ENCODE results near the gene FLNC.

Gene FLNC

DNA sequence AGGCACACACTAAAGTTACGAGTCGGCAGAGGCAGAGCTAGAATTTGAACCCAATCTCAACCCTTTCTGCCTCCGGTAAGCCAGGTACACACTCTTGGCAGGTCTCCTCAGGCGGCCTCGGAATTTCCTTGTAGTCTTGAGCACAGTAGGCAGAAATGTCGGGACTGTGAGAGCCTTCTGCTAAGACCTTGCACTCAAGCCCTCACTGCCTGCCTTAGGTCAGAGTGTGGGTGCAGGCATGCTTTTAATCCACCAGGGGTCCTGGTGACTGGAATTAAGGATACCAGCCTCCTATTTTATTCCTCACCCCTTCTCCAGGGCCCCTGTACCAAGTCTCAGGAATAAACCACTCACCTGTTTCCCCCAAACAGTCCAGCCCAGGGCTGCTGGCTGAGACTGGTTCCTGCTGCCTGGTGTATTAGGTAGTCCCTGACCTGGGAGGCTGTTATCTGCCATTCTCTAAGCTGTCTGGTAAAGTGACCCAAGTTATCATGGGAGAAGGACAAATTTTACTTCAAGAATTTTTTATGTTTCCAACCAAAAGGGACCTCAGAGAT is 33.3 kb downstream of the FLNC start:
- DNase-seq (ENCODE audit: low spot score) = peak; percentile 64

GRCh38 chr7:128865303-128865702 is 35.1 kb downstream of the FLNC start:
- no peak for DNase-seq (ENCODE audit: low spot score)

- no peak for DNase-seq (ENCODE audit: low spot score)
Measured at GRCh38 chr7:128865996-128866877, 36.0 kb downstream of the FLNC start.

DNA sequence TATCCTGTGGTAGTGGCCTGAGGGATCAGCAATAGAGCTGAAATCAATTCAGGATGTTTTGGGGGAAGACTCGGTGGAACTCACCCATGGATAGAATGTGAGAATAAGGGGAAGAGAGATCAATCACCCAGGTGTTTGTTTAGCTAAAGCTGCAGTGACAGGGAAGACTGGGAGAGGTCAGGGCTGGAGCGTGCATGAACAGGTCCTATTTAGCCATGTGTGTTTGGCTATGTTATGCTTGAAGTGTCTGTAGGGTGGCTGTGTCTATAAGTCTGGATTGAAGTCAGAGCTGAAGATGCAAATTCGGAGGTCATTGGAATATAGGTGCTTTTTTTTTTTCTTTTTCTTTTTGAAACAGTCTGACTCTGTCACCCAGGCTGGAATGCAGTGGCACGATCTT is 37.0 kb downstream of the FLNC start:
- DNase-seq (ENCODE audit: low spot score) = no peak

- DNase-seq (ENCODE audit: low spot score) = no peak
Measured at GRCh38 chr7:128867842-128868623, 37.8 kb downstream of the FLNC start.

DNA sequence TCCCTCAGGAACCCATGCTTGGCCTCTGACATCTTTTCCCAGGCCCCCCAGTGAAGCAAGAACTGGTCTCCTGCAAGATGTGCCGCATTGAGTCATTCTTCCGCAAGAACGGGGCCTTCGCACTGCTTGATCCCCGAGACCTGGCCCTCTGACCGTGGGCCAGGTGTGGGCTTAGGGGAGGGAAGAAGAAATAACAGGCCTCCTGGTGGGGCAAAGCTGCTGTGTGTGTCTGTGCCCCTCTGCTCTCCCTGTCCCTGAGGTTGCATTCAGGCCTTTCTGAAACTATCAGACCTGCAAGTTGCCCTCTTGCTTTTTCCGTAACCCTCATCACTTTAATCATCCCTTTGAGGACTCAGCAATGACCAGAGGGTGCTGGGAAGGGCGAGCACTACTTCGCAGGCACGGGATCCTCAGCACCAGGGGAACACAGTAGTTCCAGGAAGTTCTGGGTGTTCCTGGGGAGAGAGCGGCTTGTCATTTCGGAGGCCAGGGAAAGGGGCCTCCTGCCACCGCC is 38.5 kb downstream of the FLNC start:
- DNase-seq (ENCODE audit: low spot score) = no peak

GRCh38 chr7:128869138-128869943 is 39.1 kb downstream of the FLNC start:
- DNase-seq (ENCODE audit: low spot score) = peak; percentile 23

- DNase-seq (ENCODE audit: low spot score) = no peak
Measured at GRCh38 chr7:128869944-128870285, 39.7 kb downstream of the FLNC start.

DNA sequence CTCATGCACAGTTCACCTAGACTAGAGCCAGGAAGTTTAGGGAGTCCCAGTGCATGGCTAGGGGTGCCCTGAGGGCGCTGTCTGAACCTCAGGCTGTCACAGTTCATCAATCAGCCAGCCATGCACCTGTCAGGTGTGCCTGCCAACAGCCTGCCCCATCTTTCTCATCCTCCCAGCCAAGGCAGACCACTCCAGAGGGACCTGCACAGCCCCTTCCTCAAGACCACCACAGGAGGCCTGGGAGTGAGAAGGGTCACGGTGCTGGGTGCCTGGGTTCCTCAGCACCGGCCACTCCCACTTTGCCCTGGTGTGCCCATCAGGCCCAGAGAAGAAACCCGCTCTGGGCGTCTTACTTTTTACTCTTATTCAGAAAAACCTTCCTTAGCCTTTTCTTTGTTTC is 40.8 kb downstream of the FLNC start:
- DNase-seq (ENCODE audit: low spot score) = no peak

DNA sequence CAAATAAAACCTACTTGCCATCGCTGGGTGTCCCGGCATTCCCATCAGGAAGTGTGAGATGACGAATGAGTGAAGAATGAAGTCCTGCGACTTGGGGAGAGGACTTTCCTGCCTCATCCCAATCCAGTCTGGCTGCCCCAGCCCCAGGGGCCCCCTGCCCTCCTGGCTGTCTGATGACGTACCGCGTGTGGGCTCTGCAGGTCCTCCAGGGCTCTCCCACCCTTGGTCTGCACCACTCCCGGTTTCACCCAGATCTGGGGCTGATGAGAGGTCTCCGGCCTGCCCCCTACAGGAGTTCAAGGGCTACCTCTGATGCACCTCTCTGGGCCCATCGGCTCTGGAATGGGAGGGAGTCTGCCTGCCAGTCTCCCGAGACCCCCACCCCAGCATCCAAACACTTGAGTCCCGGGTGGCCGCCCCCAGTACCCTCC is 42.2 kb downstream of the FLNC start:
- no peak for DNase-seq (ENCODE audit: low spot score)

DNA sequence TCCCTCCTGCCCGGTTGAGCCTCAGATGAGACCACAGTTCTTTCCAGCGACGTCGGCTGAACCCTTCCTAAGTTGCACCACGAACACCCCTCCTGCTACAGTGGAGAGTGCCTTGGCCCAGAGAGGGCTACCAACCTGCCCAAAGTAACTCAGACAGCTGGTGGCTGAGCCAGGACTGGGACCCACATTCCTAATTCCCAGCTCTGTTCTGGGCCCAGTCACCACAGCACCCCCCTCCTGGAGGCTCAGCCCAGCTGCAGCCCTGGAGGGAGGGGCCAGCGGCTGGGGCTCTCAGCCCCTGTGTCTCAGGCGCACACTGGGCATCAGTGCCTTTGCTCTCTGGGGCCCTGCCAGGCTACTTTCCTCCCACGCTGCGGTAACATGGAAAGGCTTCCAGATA is 43.0 kb downstream of the FLNC start:
- DNase-seq (ENCODE audit: low spot score) = no peak

DNA sequence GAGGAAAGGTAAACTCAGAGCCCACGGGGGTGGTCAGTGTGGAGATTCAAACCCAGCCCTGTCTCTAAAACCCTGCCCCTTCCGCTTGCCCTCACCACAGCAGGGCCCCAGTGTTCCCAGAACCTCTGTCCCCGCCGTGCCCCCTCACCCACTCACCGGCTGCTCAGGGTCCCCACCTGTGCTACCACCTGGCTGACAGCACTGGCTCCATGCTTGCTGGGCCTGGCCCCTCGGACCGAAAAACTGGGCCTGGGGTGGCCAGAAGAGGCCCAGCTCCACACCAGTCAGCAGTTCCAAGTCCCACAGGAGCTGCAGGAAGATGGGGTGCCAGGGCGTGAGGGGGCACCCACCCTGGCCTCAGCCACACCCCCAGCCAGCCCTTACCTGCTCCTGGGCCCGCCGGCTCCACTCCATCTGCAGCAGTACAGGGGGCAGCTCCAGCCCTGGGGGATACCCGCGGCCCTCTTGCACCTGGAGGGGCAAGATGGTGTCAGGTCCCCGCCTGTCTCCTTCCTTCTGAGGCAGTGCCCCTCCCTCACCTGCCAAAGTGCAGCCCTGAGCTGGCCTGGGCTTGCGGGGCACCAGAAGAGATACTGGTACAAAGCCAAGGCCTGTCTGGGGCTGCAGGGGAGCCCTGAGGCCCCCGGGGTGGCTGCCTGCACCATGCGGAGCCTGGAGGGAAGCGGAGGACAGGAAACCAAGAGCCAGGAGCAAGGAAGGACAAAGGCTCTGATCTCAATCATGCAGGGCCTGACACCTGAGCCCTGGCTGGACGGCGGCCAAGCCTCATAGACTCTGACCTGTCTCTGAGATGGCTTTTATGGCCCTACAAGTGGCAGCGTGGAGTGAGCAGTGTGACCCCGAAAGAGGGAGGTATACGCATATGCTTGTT is 44.2 kb downstream of the FLNC start:
- no peak for DNase-seq (ENCODE audit: low spot score)

DNA sequence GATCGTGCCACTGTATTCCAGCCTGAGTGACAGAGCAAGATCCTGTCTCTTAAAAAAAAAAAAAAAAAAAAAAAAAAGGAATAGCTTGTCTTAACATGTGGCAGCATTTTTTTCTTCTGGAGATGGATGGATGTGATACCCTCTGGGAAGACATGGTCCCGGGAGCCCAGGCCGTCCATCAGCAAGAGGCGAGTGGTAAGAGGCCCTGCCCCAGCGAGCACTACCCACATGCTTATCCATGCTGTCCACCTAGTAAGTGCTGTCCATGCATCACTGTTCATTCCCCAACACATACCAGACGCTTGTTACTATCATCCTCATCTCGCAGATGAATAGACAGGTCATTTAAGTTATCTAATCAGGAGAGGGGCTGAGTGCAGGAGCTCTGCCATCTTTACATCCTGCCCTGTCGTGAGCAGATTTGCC is 45.3 kb downstream of the FLNC start:
- DNase-seq (ENCODE audit: low spot score) = no peak

DNA sequence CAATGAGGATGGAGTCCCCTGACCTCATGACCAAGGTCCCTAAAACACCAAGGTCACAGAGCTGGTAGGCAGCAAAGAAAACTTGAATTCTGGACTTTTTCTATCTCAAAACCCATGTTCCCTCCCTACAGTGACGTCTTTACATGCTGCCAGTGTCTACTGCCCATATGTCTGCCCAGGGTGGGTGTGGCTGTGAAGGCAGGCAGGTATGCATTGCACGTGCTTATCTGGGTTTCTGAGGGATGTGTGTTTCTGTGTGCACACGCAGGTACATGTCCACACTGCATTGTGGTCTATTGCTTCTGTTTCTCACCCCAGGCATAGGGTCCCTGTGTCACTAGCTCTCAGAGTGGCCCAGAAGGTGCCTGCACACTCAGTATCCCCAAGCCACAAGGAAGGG is 45.9 kb downstream of the FLNC start:
- DNase-seq (ENCODE audit: low spot score) = no peak

DNA sequence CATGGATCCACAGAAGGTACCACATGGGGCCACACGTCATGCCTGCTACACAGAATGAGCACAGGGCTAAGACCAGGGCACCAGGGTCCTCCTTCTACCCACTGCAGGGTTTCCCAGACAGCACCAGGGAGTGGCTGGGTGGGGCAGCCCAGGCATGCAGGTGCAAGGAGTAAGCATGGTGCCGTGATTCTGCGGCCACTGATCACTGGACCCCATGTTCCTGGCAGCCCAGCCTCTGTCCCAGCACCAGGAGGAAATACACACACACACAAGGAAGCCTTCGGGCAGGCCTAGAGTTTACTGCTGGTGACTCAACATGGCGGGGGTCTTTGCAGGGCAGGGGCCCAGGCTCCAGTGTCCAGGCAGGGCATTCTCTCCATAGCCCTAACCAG is 46.4 kb downstream of the FLNC start:
- DNase-seq (ENCODE audit: low spot score) = no peak

DNA sequence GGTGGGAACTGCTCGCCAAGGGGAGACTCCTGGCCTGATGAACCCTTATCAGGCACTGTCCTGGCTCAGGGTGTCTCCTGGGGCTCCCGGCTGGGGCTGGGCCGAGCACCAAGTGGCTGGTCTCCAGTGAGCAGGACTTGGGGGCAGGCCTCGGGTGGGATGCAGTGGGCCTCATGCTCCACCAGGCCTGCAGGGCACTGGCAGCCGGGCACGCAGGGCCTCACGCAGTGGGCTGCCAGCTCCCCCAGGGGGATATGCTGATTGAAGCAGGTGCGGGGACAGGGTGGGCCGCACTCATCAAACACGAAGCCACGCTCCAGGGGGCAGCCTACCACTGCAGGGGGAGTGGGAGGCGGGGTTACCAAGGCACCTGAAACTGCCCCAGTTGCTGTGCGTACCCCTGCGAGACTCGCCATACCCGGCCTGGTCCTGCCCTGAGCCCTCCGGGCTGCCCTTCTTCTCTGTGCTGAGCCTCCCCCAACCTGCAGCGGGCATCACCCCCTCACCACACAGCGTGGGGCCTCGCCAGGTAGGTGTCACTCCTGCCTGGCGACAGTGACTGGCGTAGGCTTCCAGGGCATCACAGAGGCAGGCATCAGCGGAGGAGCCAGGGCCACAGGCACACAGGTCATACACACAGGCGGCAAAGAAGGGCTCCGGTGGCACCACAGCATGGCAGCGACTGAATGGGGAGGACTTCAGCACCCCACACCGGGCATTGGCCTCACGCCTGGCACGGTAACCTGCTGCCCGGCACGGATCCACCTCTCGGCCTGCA is 47.0 kb downstream of the FLNC start:
- DNase-seq (ENCODE audit: low spot score) = no peak

DNA sequence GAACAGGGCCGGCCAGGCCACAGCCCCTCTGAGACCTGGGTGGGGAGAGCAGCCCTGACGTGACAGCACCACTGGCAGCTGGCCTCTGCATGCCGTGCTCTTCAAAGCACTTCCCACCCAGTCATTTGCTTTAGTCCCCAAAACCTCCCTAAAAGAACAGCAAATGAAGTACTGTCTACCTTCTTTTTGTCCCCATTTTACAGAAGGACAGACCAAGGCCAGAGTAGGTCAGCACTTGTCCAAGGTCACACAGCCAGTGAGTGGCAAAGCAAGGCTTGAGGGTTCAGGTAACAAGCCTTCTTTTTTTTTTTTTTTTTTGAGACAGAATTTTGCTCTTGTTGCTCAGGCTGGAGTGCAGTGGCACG is 47.5 kb downstream of the FLNC start:
- DNase-seq (ENCODE audit: low spot score) = no peak

- no peak for DNase-seq (ENCODE audit: low spot score)
Measured at GRCh38 chr7:128878226-128879105, 48.3 kb downstream of the FLNC start.

GRCh38 chr7:128879461-128879938 is 49.3 kb downstream of the FLNC start:
- DNase-seq (ENCODE audit: low spot score) = no peak
